ENCODE data around the gene ZDHHC4. TPM values are rescaled to one million over a fixed set of nuclear protein-coding genes. Genes with fewer than 3 reads are reported as not detected.

Gene ZDHHC4
- total RNA-seq, 1 experiment from 2014 or later = 62.0 TPM

DNA sequence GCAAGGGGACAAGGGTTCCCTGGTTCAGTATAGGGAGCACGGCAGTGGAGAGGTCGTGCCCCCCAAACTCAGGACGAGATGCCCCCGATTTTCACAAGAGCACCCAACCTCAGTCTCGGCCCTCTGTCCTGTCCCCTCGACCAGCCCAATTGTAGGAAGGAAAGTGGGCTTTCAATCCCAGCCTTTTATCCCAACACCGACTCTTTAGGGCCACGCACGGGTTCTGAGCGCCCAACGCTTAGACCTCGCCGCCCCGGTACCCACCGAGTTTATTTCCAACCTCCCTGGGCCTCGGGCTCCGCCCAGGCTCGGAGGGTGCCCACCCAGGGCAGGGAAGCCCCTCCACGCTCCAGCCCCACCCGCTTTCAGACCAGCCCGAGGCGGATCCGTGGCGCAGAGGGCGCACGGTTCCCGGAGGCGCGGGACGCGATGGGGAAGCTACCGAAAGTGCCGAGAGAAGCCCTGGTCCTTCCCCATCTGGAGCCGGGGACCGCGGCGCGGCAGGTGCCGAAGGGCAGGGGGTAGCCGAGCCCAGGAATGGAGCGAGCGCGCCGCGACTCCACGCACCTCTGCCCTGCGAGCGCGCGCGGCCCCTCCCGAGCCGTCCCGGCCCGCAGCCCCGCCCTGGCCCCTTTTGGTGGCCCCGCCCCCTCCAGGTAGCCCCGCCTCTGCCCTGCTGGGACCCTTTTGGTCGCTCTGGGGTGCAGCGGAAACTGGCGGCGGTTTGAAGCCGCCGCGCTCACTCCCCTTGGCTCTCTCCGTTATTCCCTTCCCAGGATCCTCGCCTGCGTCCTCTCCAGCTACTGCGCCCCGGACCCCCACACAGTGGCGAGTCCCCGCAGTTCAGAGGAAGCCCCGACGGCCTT, 46.4 kb upstream of the ZDHHC4 start:
- no peak overlapping the region for H3K27ac Mint-ChIP-seq
- Histone ChIP-seq H3K23ac (ENCODE audit: insufficient read length, low read depth, low read length) (no peak overlapping the region), H2BK5ac (ENCODE audit: insufficient read length, low read length) (no peak overlapping the region), H2BK15ac (ENCODE audit: low read depth, low read length) (no peak overlapping the region), H4K20me1 (ENCODE audit: control insufficient read depth, insufficient read depth, insufficient read length) (no peaks in the 10 kb centered on the region), H3K27ac (ENCODE audit: insufficient read length, low read depth, low read length) (no peak overlapping the region), H3K4ac (ENCODE audit: low read depth, low read length) (no peak overlapping the region), H3K4me2 (ENCODE audit: insufficient read depth, insufficient read length, low read length) (peak overlapping the region; percentile 56), H3K23me2 (ENCODE audit: insufficient read length, low read depth, low read length, poor library complexity, severe bottlenecking) (peaks cover 16% of the 10 kb centered on the region), H3K9ac (ENCODE audit: extremely low read depth, insufficient read length, low read length) (no peak overlapping the region), H3K27me3 (ENCODE audit: insufficient read depth, low read length) (peaks cover 4% of the 10 kb centered on the region; the same call in 1 of the 2 replicates), H2BK20ac (ENCODE audit: low read depth, low read length, poor library complexity, severe bottlenecking) (no peak overlapping the region), H3T11ph (ENCODE audit: low read length) (no peak overlapping the region), H3K9me3 (ENCODE audit: control insufficient read depth, low read depth, low read length) (no peaks in the 10 kb centered on the region), H4K8ac (replicated peaks; ENCODE audit: insufficient read length, low read depth, low read length) (no peak overlapping the region), H4K5ac (ENCODE audit: insufficient read length, low read depth, low read length) (no peak overlapping the region), H3K18ac (ENCODE audit: insufficient read length, low read depth, low read length) (no peak overlapping the region), H3K79me2 (ENCODE audit: insufficient read depth, low read length) (no peaks in the 10 kb centered on the region), H3K4me1 (ENCODE audit: insufficient read depth, low read length) (no peaks in the 10 kb centered on the region), H2BK120ac (ENCODE audit: low read depth, low read length, poor library complexity, severe bottlenecking) (no peak overlapping the region), H2AK5ac (ENCODE audit: insufficient read length, low read length) (no peak overlapping the region), H3K79me1 (ENCODE audit: insufficient read depth, low read depth, low read length, poor library complexity, severe bottlenecking) (no peaks in the 10 kb centered on the region), H2AFZ (ENCODE audit: low read length) (no peak overlapping the region), H2BK12ac (ENCODE audit: insufficient read length, low read depth, low read length) (no peak overlapping the region), H4K91ac (ENCODE audit: insufficient read length, low read depth, low read length) (no peak overlapping the region), H3K14ac (ENCODE audit: insufficient read depth, low read length) (no peak overlapping the region), H3K56ac (ENCODE audit: insufficient read length, low read depth, low read length) (no peak overlapping the region)
- no CpG with 5 or more reads among the region's 74 CpGs for WGBS (ENCODE audit: extremely low coverage, insufficient read length, low lambda C conversion rate)
- peaks cover 17 to 24% of the 10 kb centered on the region in 2 experiments for H3K4me1 Mint-ChIP-seq
- peaks cover 92% of the 10 kb centered on the region for H3K27me3 Mint-ChIP-seq (ENCODE audit: low read depth)
- no peaks in the 10 kb centered on the region for H3K9me3 Mint-ChIP-seq
- TF ChIP-seq, protein P1, sequence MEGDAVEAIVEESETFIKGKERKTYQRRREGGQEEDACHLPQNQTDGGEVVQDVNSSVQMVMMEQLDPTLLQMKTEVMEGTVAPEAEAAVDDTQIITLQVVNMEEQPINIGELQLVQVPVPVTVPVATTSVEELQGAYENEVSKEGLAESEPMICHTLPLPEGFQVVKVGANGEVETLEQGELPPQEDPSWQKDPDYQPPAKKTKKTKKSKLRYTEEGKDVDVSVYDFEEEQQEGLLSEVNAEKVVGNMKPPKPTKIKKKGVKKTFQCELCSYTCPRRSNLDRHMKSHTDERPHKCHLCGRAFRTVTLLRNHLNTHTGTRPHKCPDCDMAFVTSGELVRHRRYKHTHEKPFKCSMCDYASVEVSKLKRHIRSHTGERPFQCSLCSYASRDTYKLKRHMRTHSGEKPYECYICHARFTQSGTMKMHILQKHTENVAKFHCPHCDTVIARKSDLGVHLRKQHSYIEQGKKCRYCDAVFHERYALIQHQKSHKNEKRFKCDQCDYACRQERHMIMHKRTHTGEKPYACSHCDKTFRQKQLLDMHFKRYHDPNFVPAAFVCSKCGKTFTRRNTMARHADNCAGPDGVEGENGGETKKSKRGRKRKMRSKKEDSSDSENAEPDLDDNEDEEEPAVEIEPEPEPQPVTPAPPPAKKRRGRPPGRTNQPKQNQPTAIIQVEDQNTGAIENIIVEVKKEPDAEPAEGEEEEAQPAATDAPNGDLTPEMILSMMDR (conservative IDR thresholded peaks at IDR 0.05) = no peak
- peak overlapping the region; percentile 75 to 90 for H3K4me3 Mint-ChIP-seq
- peak; percentile 76 for DNase-seq
- H3K36me3 Mint-ChIP-seq (ENCODE audit: insufficient read depth in 1 of 3, low read depth in 3 of 3) = no peaks in the 10 kb centered on the region
